CD14-positive monocyte (primary cell): ENCODE results near the gene COQ6. TPM values are rescaled to one million over a fixed set of nuclear protein-coding genes. Genes with fewer than 3 reads are reported as not detected.
"Not testable (repeated sequence)": the region's sequence is repeated elsewhere in the genome, so short reads cannot be mapped to it uniquely, and the experiment has no call there.

Experiments used
- DNase-seq, 3 donors: peaks; one replicate each; pipeline ENCODE4 v3.0.0-alpha.2; 2011 to 2022
- H2AFZ ChIP-seq: 2 replicates; pipeline ENCODE4 v1.6.0; 2012; ENCODE audit warnings: mild to moderate bottlenecking, low read depth, low read length, inconsistent platforms; ENCODE audit not compliant: insufficient read depth, poor library complexity, severe bottlenecking
- H3K27ac ChIP-seq, 2 donors: 1 replicate in 1 of 2; 2 replicates in 1 of 2; pipeline ENCODE4 v1.5.1; 2012 to 2013; ENCODE audit warnings: low read length in 2 of 2, control low read depth in 1 of 2, inconsistent platforms in 1 of 2, low read depth in 1 of 2, mild to moderate bottlenecking in 1 of 2
- H3K27me3 ChIP-seq, 2 donors: one replicate each; pipeline versions ENCODE4 v1.6.0 to v1.6.1; 2011 to 2013; ENCODE audit warnings: low read length in 2 of 2; ENCODE audit not compliant: control insufficient read depth in 2 of 2, insufficient read depth in 2 of 2
- H3K36me3 ChIP-seq, 2 donors: replicated peaks in 1 of 2; 1 replicate in 1 of 2; 2 replicates in 1 of 2; pipeline versions ENCODE4 v1.5.1 to v1.6.1; 2012 to 2013; ENCODE audit warnings: low read length in 2 of 2, control low read depth in 1 of 2, inconsistent platforms in 1 of 2, mild to moderate bottlenecking in 1 of 2; ENCODE audit not compliant: insufficient read depth in 2 of 2, control insufficient read depth in 1 of 2
- H3K4me1 ChIP-seq, 2 donors: 1 replicate in 1 of 2; 2 replicates in 1 of 2; pipeline versions ENCODE4 v1.5.1 to v1.6.1; 2012 to 2013; ENCODE audit warnings: low read length in 2 of 2, control low read depth in 1 of 2, inconsistent platforms in 1 of 2, mild to moderate bottlenecking in 1 of 2, moderate library complexity in 1 of 2; ENCODE audit not compliant: insufficient read depth in 2 of 2, control insufficient read depth in 1 of 2
- H3K4me2 ChIP-seq: replicated peaks from 2 replicates; pipeline ENCODE3; 2012; ENCODE audit warnings: low read length, moderate library complexity, mild to moderate bottlenecking; ENCODE audit not compliant: poor library complexity, severe bottlenecking; ENCODE audit errors: extremely low read depth
- H3K4me3 ChIP-seq, 3 experiments: fragments of 200-600 bp in 1 of 3; sonication (generic) in 1 of 3; replicated peaks in 1 of 3; 1 replicate in 2 of 3; 2 replicates in 1 of 3; pipeline ENCODE4 v1.5.1; 2011 to 2013; ENCODE audit warnings: low read length in 3 of 3, mild to moderate bottlenecking in 3 of 3, control low read depth in 2 of 3, low read depth in 2 of 3, inconsistent platforms in 1 of 3, moderate library complexity in 1 of 3
- H3K79me2 ChIP-seq: 2 replicates; pipeline ENCODE4 v1.6.0; 2012; ENCODE audit warnings: mild to moderate bottlenecking, control low read depth, inconsistent platforms, low read length, moderate library complexity; ENCODE audit not compliant: insufficient read depth
- H3K9ac ChIP-seq: 2 replicates; pipeline ENCODE4 v1.6.0; 2017; ENCODE audit warnings: low read length, mild to moderate bottlenecking; ENCODE audit not compliant: insufficient read depth, poor library complexity, severe bottlenecking
- H3K9me3 ChIP-seq, 2 donors: replicated peaks in 1 of 2; 1 replicate in 1 of 2; 2 replicates in 1 of 2; pipeline versions ENCODE4 v1.5.1 to v1.6.1; 2012 to 2013; ENCODE audit warnings: low read length in 2 of 2, control low read depth in 1 of 2; ENCODE audit not compliant: control insufficient read depth in 1 of 2, insufficient read depth in 1 of 2
- H4K20me1 ChIP-seq: 2 replicates; pipeline ENCODE4 v1.6.0; 2012; ENCODE audit warnings: mild to moderate bottlenecking, low read length, control low read depth, moderate library complexity; ENCODE audit not compliant: insufficient read depth
- H3K27ac Mint-ChIP-seq, 7 donors: one replicate each; pipeline ENCODE4 v1.8.0; 2020; ENCODE audit warnings: mild to moderate bottlenecking in 7 of 7, mixed read lengths in 7 of 7, moderate library complexity in 6 of 7, inconsistent platforms in 2 of 7
- H3K27me3 Mint-ChIP-seq, 3 donors: one replicate each; pipeline ENCODE4 v1.8.0; 2021 to 2022; ENCODE audit warnings: low read depth in 3 of 3, mild to moderate bottlenecking in 3 of 3, mixed read lengths in 3 of 3, moderate library complexity in 3 of 3, inconsistent platforms in 1 of 3
- H3K36me3 Mint-ChIP-seq, 2 donors: one replicate each; pipeline ENCODE4 v1.8.0; 2020; ENCODE audit warnings: mixed read lengths in 2 of 2, inconsistent platforms in 1 of 2, mild to moderate bottlenecking in 1 of 2
- H3K4me1 Mint-ChIP-seq: one replicate; pipeline ENCODE4 v1.8.0; 2020; ENCODE audit warnings: mild to moderate bottlenecking, mixed read lengths
- H3K4me3 Mint-ChIP-seq, 2 donors: one replicate each; pipeline ENCODE4 v1.8.0; 2020; ENCODE audit warnings: mild to moderate bottlenecking in 2 of 2, mixed read lengths in 2 of 2, moderate library complexity in 1 of 2
- H3K9me3 Mint-ChIP-seq, 7 donors: one replicate each; pipeline ENCODE4 v1.8.0; 2020 to 2022; ENCODE audit warnings: mixed read lengths in 7 of 7, mild to moderate bottlenecking in 6 of 7, moderate library complexity in 6 of 7, inconsistent platforms in 2 of 7
- WGBS: methylation state at CpG from one replicate; pipeline ENCODE4 v1.1.5; 2013; ENCODE audit warnings: missing lambda C conversion rate; ENCODE audit not compliant: insufficient coverage; 5-methylcytosine and 5-hydroxymethylcytosine counted together
- intact Hi-C, 2 donors: fragments of 100-400 bp; cut with micrococcal nuclease; formaldehyde crosslinking; loops; one replicate each; pipeline versions ENCODE4 v1.15.0 to v1.15.1; 2023
- polyA plus RNA-seq, 3 donors: library from polyadenylated mRNA; depleted of rRNA in 1 of 3; unstranded in 2 of 3; stranded (reverse) in 1 of 3; fragments of 300-500 nt in 2 of 3; fragments of >200 nt in 1 of 3; fragmentation: Illumina TruSeq in 2 of 3; gene quantifications; 1 replicate in 2 of 3; 2 replicates in 1 of 3; pipeline ENCODE4 v1.2.3, GENCODE V29; 2012 to 2021
- TF ChIP-seq, protein P1 (sequence below): fragments of 200-600 bp; IDR thresholded peaks from one replicate; pipeline ENCODE4 v1.8.0; 2022; ENCODE audit warnings: antibody characterized with exemption, mild to moderate bottlenecking

COQ6 gene
- polyA plus RNA-seq, 3 donors = 14.1 to 21.1 (median 14.6) TPM

DNA sequence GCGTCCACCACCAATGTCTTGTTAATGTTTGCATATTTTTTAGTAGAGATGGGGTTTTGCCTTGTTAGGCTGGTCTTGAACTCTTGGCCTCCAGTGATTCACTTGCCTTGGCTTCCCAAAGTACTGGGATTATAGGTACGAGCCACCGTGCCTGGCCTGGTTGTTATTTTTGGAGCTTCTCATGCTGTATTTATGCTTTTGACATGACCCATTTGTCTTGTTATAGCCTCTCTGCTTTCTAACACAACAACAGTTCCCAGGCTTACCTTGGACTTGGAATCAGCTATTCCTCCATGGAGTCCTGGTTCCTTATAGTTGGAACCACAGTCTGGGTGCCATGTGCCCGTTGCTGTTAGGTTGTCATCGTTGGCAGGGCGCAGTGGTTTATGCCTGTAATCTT, 33.8 kb upstream of the COQ6 start:
- Histone ChIP-seq H3K4me3 (no peak overlapping the region), H3K36me3 (peaks cover 63 to 99% of the 10 kb centered on the region in 2 donors), H3K27ac (no peak overlapping the region), H3K4me2 (no peak overlapping the region), H2AFZ (no peak overlapping the region), H3K9me3 (no peaks in the 10 kb centered on the region), H3K4me1 (no peaks in the 10 kb centered on the region), H3K79me2 (peaks cover 24% of the 10 kb centered on the region), H3K9ac (no peak overlapping the region), H3K27me3 (no peaks in the 10 kb centered on the region), H4K20me1 (peaks cover 36% of the 10 kb centered on the region)
- no peak for DNase-seq
- no peaks in the 10 kb centered on the region for H3K4me1 Mint-ChIP-seq
- peaks cover 68 to 86% of the 10 kb centered on the region in 2 donors for H3K36me3 Mint-ChIP-seq
- H3K9me3 Mint-ChIP-seq = peaks cover 0 to 6% (median 4%) of the 10 kb centered on the region in 7 donors
- H3K27me3 Mint-ChIP-seq = peaks cover 0 to 1% (median 0%) of the 10 kb centered on the region in 3 donors
- TF ChIP-seq, protein P1, sequence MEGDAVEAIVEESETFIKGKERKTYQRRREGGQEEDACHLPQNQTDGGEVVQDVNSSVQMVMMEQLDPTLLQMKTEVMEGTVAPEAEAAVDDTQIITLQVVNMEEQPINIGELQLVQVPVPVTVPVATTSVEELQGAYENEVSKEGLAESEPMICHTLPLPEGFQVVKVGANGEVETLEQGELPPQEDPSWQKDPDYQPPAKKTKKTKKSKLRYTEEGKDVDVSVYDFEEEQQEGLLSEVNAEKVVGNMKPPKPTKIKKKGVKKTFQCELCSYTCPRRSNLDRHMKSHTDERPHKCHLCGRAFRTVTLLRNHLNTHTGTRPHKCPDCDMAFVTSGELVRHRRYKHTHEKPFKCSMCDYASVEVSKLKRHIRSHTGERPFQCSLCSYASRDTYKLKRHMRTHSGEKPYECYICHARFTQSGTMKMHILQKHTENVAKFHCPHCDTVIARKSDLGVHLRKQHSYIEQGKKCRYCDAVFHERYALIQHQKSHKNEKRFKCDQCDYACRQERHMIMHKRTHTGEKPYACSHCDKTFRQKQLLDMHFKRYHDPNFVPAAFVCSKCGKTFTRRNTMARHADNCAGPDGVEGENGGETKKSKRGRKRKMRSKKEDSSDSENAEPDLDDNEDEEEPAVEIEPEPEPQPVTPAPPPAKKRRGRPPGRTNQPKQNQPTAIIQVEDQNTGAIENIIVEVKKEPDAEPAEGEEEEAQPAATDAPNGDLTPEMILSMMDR = no peak
- H3K27ac Mint-ChIP-seq = peak overlapping the region in 4 of 7 donors; percentile 7 to 42 (median 34)
- 100% methylated on average over 6 of the region's 6 CpGs for WGBS
- intact Hi-C loops = no loop called here
- no peak overlapping the region for H3K4me3 Mint-ChIP-seq

DNA sequence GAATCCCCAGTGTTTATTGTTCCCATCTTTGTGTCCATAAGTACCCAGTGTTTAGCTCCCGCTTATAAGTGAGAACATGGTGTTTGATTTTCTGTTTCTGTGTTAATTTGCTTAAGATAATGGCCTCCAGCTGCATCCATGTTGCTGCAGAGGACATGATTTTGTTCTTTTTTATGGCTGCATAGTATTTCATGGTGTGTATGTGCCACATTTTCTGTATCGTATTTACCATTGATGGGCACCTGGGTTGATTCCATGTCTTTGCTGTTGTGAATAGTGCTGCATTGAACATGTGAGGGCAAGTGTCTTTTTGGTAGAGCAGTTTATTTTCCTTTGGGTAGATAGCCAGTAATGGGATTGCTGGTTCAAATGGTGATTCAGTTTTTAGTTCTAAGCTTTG, 30.6 kb upstream of the COQ6 start:
- H3K27me3 ChIP-seq, intact Hi-C loops, H3K4me3 Mint-ChIP-seq, H3K4me3 ChIP-seq, H3K9me3 ChIP-seq, H3K4me1 ChIP-seq, H3K9ac ChIP-seq, H3K4me2 ChIP-seq, H3K9me3 Mint-ChIP-seq, H3K27me3 Mint-ChIP-seq, H3K27ac ChIP-seq, DNase-seq, H3K4me1 Mint-ChIP-seq, H2AFZ ChIP-seq: not testable (repeated sequence)
- H3K27ac Mint-ChIP-seq = peak overlapping the region in 1 of 7 donors; percentile 71
- H3K36me3 Mint-ChIP-seq = peaks cover 70 to 84% of the 10 kb centered on the region in 2 donors
- peaks cover 14% of the 10 kb centered on the region for H3K79me2 ChIP-seq
- peaks cover 23% of the 10 kb centered on the region for H4K20me1 ChIP-seq
- H3K36me3 ChIP-seq = peaks cover 68 to 99% of the 10 kb centered on the region in 2 donors
- 95% methylated on average over 2 of the region's 2 CpGs for WGBS
